GM12878 (cell line): ENCODE results near the gene PLXNC1. TPM values are rescaled to one million over a fixed set of nuclear protein-coding genes. Genes with fewer than 3 reads are reported as not detected.

Source experiments
- ATAC-seq: fragments of 200-7000 bp; cut with Tn5 transposase; 3 replicates; pipeline ENCODE4 v1.9.1; 2020; ENCODE audit warnings: mild to moderate bottlenecking, moderate library complexity
- BruUV-seq: library from RNA; stranded (reverse); fragments of 400-500 nt; replicated peaks from 2 replicates; lab custom pipeline; 2021; lab: Mats Ljungman, UMichigan
- CTCF ChIA-PET: fragments of 300-600 bp; sonication (Branson Sonifier 250); formaldehyde crosslinking; extraction: SDS; loops from one replicate; lab custom pipeline; 2021; ENCODE audit warnings: inconsistent platforms; lab: Yijun Ruan, JAX
- POLR2A ChIA-PET: fragments of 350-600 bp; formaldehyde crosslinking; extraction: SDS; loops from one replicate; lab custom pipeline; 2021; ENCODE audit warnings: inconsistent platforms; lab: Charles Lee
- RAD21 ChIA-PET: fragments of 300-600 bp; sonication (Branson Sonifier 250); formaldehyde crosslinking; loops from one replicate; lab custom pipeline; 2023; ENCODE audit warnings: antibody characterized with exemption; ENCODE audit not compliant: unreplicated experiment; lab: Charles Lee
- SMC1A ChIA-PET: fragments of 300-600 bp; sonication (Branson Sonifier 250); formaldehyde crosslinking; loops from one replicate; lab custom pipeline; 2023; ENCODE audit not compliant: unreplicated experiment, uncharacterized antibody; lab: Charles Lee
- DNase-seq: peaks from one replicate; pipeline ENCODE4 v3.0.0-alpha.2; 2011; ENCODE audit warnings: low read depth, low spot score
- FAIRE-seq: peaks from 3 replicates; lab custom pipeline; 2011; peaks lifted over from hg19 to GRCh38; lab: Jason Lieb, UNC
- H2AFZ ChIP-seq: 2 replicates; pipeline ENCODE4 v1.6.0; 2011; ENCODE audit warnings: low read depth, low read length, control low read depth; ENCODE audit not compliant: control insufficient read depth
- H3K27ac ChIP-seq: 2 replicates; pipeline ENCODE4 v1.5.1; 2011; ENCODE audit warnings: control low read depth; ENCODE audit not compliant: control insufficient read depth, insufficient read depth
- H3K27me3 ChIP-seq, 2 experiments: replicated peaks in 1 of 2; 2 replicates each; pipeline versions ENCODE4 v1.6.0 to v1.6.1; 2011; ENCODE audit warnings: low read length in 1 of 2; ENCODE audit not compliant: control insufficient read depth in 2 of 2, insufficient read depth in 2 of 2
- H3K36me3 ChIP-seq, 2 experiments: 2 replicates each; pipeline ENCODE4 v1.5.1; 2011; ENCODE audit warnings: low read length in 1 of 2; ENCODE audit not compliant: control insufficient read depth in 2 of 2, insufficient read depth in 2 of 2
- H3K4me1 ChIP-seq: 2 replicates; pipeline ENCODE4 v1.6.1; 2011; ENCODE audit warnings: mild to moderate bottlenecking, low read length, moderate library complexity, mixed read lengths; ENCODE audit not compliant: control insufficient read depth, insufficient read depth
- H3K4me2 ChIP-seq: 2 replicates; pipeline ENCODE4 v1.6.0; 2011; ENCODE audit warnings: control low read depth; ENCODE audit not compliant: control insufficient read depth, insufficient read depth
- H3K4me3 ChIP-seq: fragments of 200-600 bp; sonication (generic); 2 replicates; pipeline ENCODE4 v1.5.1; 2016
- H3K79me2 ChIP-seq: 2 replicates; pipeline ENCODE4 v1.6.0; 2011; ENCODE audit warnings: low read length; ENCODE audit not compliant: control insufficient read depth, insufficient read depth
- H3K9ac ChIP-seq: 2 replicates; pipeline ENCODE4 v1.8.0; 2011; ENCODE audit warnings: low read length, control low read depth, mixed read lengths; ENCODE audit not compliant: control insufficient read depth, insufficient read depth
- H3K9me3 ChIP-seq: replicated peaks from 3 replicates; pipeline ENCODE4 v1.5.1; 2011; ENCODE audit warnings: mild to moderate bottlenecking, low read length; ENCODE audit not compliant: control insufficient read depth, insufficient read depth
- H4K20me1 ChIP-seq: 2 replicates; pipeline ENCODE4 v1.6.0; 2011; ENCODE audit not compliant: control insufficient read depth, insufficient read depth
- CBFB ChIP-seq: IDR thresholded peaks from 2 replicates; pipeline ENCODE4 v1.6.1; 2016; ENCODE audit warnings: antibody characterized with exemption, low read depth
- IKZF2 ChIP-seq, 2 experiments: fragments of 450-650 bp; IDR thresholded peaks; 2 replicates each; pipeline ENCODE4 v1.6.1; 2017; ENCODE audit warnings: mild to moderate bottlenecking in 2 of 2, moderate library complexity in 2 of 2
- PAX8 ChIP-seq: fragments of 450-650 bp; IDR thresholded peaks from 2 replicates; pipeline ENCODE4 v1.6.1; 2017; ENCODE audit warnings: mild to moderate bottlenecking, moderate library complexity
- POLR2AphosphoS2 ChIP-seq: IDR thresholded peaks from 2 replicates; pipeline ENCODE4 v1.6.1; 2011; ENCODE audit warnings: low read depth, mild to moderate bottlenecking, low read length, improper control_type of control experiment, moderate library complexity
- POLR2AphosphoS5 ChIP-seq: IDR thresholded peaks from 2 replicates; pipeline ENCODE4 v1.6.1; 2011; ENCODE audit warnings: mild to moderate bottlenecking, low read length, inconsistent platforms
- RBBP5 ChIP-seq: fragments of 200-600 bp; sonication (generic); conservative IDR thresholded peaks from 2 replicates; pipeline ENCODE4 v1.6.1; 2016
- SMARCA5 ChIP-seq: fragments of 450-650 bp; IDR thresholded peaks from 2 replicates; pipeline ENCODE4 v1.6.1; 2017; ENCODE audit warnings: mild to moderate bottlenecking
- WGBS: methylation state at CpG from one replicate; pipeline ENCODE4 v1.1.6; 2016; ENCODE audit warnings: low lambda C conversion rate; ENCODE audit not compliant: insufficient replicate concordance, insufficient coverage; ENCODE audit errors: missing lambda C conversion rate; 5-methylcytosine and 5-hydroxymethylcytosine counted together
- in situ Hi-C: fragments of 300-500 bp; cut with MboI; formaldehyde crosslinking; loops from 9 replicates; pipeline ENCODE4 v1.14.3; 2018; ENCODE audit warnings: mixed read lengths
- intact Hi-C: fragments of 100-400 bp; cut with micrococcal nuclease; formaldehyde crosslinking; loops from one replicate; pipeline ENCODE4 v1.14.2; 2022; ENCODE audit not compliant: unreplicated experiment
- polyA plus RNA-seq, 11 experiments: library from polyadenylated mRNA; depleted of rRNA in 4 of 11; unstranded in 6 of 11; stranded (reverse) in 5 of 11; fragments of >200 nt; fragmentation: Nextera tagmentation in 4 of 11; fragmentation: Illumina TruSeq in 1 of 11; extraction: Ambion mirVana in 4 of 11; extraction: Trizol in 1 of 11; gene quantifications; 1 replicate in 1 of 11; 2 replicates in 10 of 11; pipeline versions ENCODE4 v1.2.1 to v1.2.3, GENCODE V29; 2011 to 2016; ENCODE audit warnings: inconsistent platforms in 2 of 11, missing spikeins in 2 of 11, low read depth in 1 of 11
- total RNA-seq, 4 experiments: library from RNA; depleted of rRNA in 3 of 4; stranded (reverse); fragments of >200 nt in 3 of 4; fragmentation: Illumina TruSeq in 1 of 4; extraction: Trizol in 1 of 4; gene quantifications; 2 replicates each; pipeline versions ENCODE4 v1.2.1 to v1.2.3, GENCODE V29; 2013 to 2021
- TF ChIP-seq, protein P1 (sequence below): IDR thresholded peaks from 2 replicates; pipeline ENCODE4 v1.6.1; 2012; ENCODE audit warnings: low read depth, low read length, improper control_type of control experiment
- TF ChIP-seq, protein P2 (sequence below): fragments of 450-650 bp; formaldehyde crosslinking; IDR thresholded peaks from 2 replicates; pipeline ENCODE4 v1.4.0; 2022; ENCODE audit warnings: mild to moderate bottlenecking, moderate library complexity

The PLXNC1 gene
- total and polyA plus RNA-seq, 10 of the 15 experiments (the other 5 are each of a cell fraction or from before 2014, with no cell fraction given) = 5.2 to 41.2 (median 24.6) TPM

- WGBS = 79% methylated on average over 10 of the region's 10 CpGs
- ChIA-PET CTCF (no interaction called here), RAD21 (no interaction called here), SMC1A (interaction anchor here (1.2 to 1.4 kb wide), 2 partner anchors 11 to 18 kb away, joined by 3 read pairs; no protein-coding TSS in a partner anchor), POLR2A (interaction anchor here (0.6 to 1.5 kb wide), 3 partner anchors 12 to 236 kb away, joined by 3 read pairs; no protein-coding TSS in a partner anchor)
- Histone ChIP-seq H3K9me3 (no peaks in the 10 kb centered on the region), H3K27me3 (no peaks in the 10 kb centered on the region), H4K20me1 (no peaks in the 10 kb centered on the region), H3K4me2 (no peak overlapping the region), H3K4me1 (peaks cover 5% of the 10 kb centered on the region), H3K4me3 (no peak overlapping the region), H3K27ac (no peak overlapping the region), H3K79me2 (no peaks in the 10 kb centered on the region), H3K36me3 (peaks cover 6 to 23% of the 10 kb centered on the region in 2 experiments; a peak in 3 of 4 replicates), H3K9ac (no peak overlapping the region), H2AFZ (no peak overlapping the region)
- TF ChIP-seq PAX8 = no peak
- peak; percentile 43; the same call in 1 of the 2 replicates for TF ChIP-seq POLR2AphosphoS5
- no peak for ATAC-seq
- in situ Hi-C loops (no loop called here), intact Hi-C loops (no loop called here)
- FAIRE-seq = no peak
- no TSS peak for BruUV-seq
- DNase-seq = no peak
Measured at GRCh38 chr12:94287245-94287628, 138.9 kb downstream of the PLXNC1 start.

DNA sequence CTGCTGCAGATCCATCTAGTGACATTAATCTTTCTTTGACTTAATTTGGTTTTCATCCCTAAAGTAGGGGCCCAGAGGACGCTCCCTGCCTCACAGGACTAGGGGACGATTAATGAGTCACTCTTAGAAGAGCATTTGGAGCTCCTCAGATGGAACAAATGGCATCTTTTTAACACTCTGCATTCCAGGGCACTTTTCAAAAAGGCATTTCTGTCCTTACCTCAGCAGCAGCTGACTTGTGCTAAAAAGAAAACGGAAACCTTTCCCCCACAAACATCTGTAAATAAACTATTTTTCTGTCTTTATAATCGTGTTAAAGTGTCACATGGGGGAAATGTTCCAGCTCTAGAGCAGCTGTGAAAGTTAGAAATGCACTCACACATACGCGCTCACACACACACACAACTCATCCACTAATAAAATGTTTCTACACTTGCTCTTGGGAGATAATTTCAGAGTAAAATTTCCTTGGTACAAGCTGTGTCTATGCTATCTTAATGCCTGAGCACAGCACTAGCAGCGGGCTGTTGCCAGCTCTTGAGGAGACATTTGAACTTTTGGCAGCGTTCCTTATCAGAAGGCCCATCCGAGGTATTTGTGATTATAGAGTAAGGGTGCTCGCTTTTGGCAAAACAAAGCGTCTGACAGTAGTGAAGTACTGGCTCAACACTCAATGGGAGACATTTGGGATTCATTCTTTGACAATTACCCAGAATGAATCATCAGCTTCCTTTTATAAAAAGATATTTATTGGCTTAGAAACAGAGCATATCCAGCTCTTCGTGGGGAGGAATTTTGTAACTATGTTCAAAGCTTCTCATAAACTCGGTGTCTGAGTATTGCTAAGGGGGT lies 141.3 kb downstream of the PLXNC1 start:
- H3K27me3 ChIP-seq = no peaks in the 10 kb centered on the region
- intact Hi-C loops = no loop called here
- DNase-seq (no peak), FAIRE-seq (no peak), ATAC-seq (no peak)
- ChIA-PET POLR2A (interaction anchor here (1.0 kb wide), 1 partner anchor 14 kb away, joined by 4 read pairs; no protein-coding TSS in a partner anchor), RAD21 (interaction anchor here (0.8 to 0.9 kb wide), 2 partner anchors 19 to 27 kb away, joined by 3 to 4 read pairs; no protein-coding TSS in a partner anchor), SMC1A (interaction anchor here (0.5 to 2.2 kb wide), 13 partner anchors 10 to 165 kb away, joined by 3 to 11 read pairs (median 4); no protein-coding TSS in a partner anchor), CTCF (interaction anchor here (0.6 to 1.6 kb wide), 5 partner anchors 9 to 117 kb away, joined by 3 to 6 read pairs (median 3); no protein-coding TSS in a partner anchor)
- no TSS peak for BruUV-seq
- H2AFZ ChIP-seq = no peak overlapping the region
- no peak overlapping the region for H3K27ac ChIP-seq
- 79% methylated on average over 13 of the region's 13 CpGs for WGBS
- H3K4me3 ChIP-seq = no peak overlapping the region
- H3K36me3 ChIP-seq = peaks cover 2 to 18% of the 10 kb centered on the region in 2 experiments; a peak in 3 of 4 replicates
- H3K9ac ChIP-seq = no peak overlapping the region
- H3K4me1 ChIP-seq = no peaks in the 10 kb centered on the region
- H3K79me2 ChIP-seq = no peaks in the 10 kb centered on the region
- no peak overlapping the region for H3K4me2 ChIP-seq
- H4K20me1 ChIP-seq = no peaks in the 10 kb centered on the region
- H3K9me3 ChIP-seq = no peaks in the 10 kb centered on the region
- in situ Hi-C loops = no loop called here
- TF ChIP-seq SMARCA5 = no peak
- TF ChIP-seq CBFB = no peak
- no peak for TF ChIP-seq RBBP5
- no peak for TF ChIP-seq IKZF2 (IDR thresholded peaks at IDR 0.05)
- TF ChIP-seq, protein P1, sequence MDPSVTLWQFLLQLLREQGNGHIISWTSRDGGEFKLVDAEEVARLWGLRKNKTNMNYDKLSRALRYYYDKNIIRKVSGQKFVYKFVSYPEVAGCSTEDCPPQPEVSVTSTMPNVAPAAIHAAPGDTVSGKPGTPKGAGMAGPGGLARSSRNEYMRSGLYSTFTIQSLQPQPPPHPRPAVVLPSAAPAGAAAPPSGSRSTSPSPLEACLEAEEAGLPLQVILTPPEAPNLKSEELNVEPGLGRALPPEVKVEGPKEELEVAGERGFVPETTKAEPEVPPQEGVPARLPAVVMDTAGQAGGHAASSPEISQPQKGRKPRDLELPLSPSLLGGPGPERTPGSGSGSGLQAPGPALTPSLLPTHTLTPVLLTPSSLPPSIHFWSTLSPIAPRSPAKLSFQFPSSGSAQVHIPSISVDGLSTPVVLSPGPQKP = no peak
- TF ChIP-seq, protein P2, sequence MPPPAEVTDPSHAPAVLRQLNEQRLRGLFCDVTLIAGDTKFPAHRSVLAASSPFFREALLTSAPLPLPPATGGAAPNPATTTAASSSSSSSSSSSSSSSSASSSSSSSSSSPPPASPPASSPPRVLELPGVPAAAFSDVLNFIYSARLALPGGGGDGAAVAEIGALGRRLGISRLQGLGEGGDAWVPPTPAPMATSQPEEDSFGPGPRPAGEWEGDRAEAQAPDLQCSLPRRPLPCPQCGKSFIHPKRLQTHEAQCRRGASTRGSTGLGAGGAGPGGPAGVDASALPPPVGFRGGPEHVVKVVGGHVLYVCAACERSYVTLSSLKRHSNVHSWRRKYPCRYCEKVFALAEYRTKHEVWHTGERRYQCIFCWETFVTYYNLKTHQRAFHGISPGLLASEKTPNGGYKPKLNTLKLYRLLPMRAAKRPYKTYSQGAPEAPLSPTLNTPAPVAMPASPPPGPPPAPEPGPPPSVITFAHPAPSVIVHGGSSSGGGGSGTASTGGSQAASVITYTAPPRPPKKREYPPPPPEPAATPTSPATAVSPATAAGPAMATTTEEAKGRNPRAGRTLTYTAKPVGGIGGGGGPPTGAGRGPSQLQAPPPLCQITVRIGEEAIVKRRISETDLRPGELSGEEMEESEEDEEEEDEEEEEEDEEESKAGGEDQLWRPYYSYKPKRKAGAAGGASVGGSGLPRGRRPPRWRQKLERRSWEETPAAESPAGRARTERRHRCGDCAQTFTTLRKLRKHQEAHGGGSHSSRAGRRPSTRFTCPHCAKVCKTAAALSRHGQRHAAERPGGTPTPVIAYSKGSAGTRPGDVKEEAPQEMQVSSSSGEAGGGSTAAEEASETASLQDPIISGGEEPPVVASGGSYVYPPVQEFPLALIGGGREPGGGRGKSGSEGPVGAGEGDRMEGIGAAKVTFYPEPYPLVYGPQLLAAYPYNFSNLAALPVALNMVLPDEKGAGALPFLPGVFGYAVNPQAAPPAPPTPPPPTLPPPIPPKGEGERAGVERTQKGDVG (CRISPR knock-in tag) = no peak
- no peak for TF ChIP-seq POLR2AphosphoS2
